GM18499 (cell line): ENCODE results near the gene HMGCL.
A peak's percentile ranks its signal among the peaks of the same experiment; 100 is the strongest.
"Not testable (repeated sequence)": the region's sequence is repeated elsewhere in the genome, so short reads cannot be mapped to it uniquely, and the experiment has no call there.

ENCODE experiments used
- ATAC-seq: cut with Tn5 transposase; IDR thresholded peaks from one replicate; pipeline ENCODE4 v1.9.1; 2021; ENCODE audit warnings: moderate number of reproducible peaks; ENCODE audit not compliant: insufficient read depth, unreplicated experiment

Gene HMGCL

GRCh38 chr1:23799570-23800399 is 25.4 kb downstream of the HMGCL start:
- no peak for ATAC-seq

GRCh38 chr1:23799255-23799569 is 26.0 kb downstream of the HMGCL start:
- no peak for ATAC-seq

GRCh38 chr1:23798662-23799142 is 26.5 kb downstream of the HMGCL start:
- ATAC-seq, result no peak

- ATAC-seq, result no peak
These were observed 27.5 kb downstream of the HMGCL start for GRCh38 chr1:23797478-23798448.

- no peak for ATAC-seq
These were observed 28.6 kb downstream of the HMGCL start for GRCh38 chr1:23796466-23797271.

- no peak for ATAC-seq
These were observed 29.4 kb downstream of the HMGCL start for GRCh38 chr1:23795676-23796465.

- ATAC-seq, result not testable (repeated sequence)
These were observed 30.5 kb downstream of the HMGCL start for GRCh38 chr1:23794732-23795182.

- no peak for ATAC-seq
These were observed 31.1 kb downstream of the HMGCL start for GRCh38 chr1:23793861-23794731.

- no peak for ATAC-seq
These were observed 32.0 kb downstream of the HMGCL start for GRCh38 chr1:23793018-23793781.

GRCh38 chr1:23792151-23792945 is 32.9 kb downstream of the HMGCL start:
- ATAC-seq, result no peak

- no peak for ATAC-seq
These were observed 33.6 kb downstream of the HMGCL start for GRCh38 chr1:23791516-23792047.

- ATAC-seq, result peak; percentile 49
These were observed 34.3 kb downstream of the HMGCL start, which contains the start of gene LYPLA2 for GRCh38 chr1:23790696-23791515. TSS of gene LYPLA2 (plus strand) at chr1:23791145. CDS start at chr1:23792683, 1,538 bp downstream.

GRCh38 chr1:23788695-23789094 is 36.5 kb downstream of the HMGCL start:
- no peak for ATAC-seq

- no peak for ATAC-seq
These were observed 37.5 kb downstream of the HMGCL start for GRCh38 chr1:23787701-23788100.

GRCh38 chr1:23784846-23785245 is 40.4 kb downstream of the HMGCL start:
- ATAC-seq, result no peak

GRCh38 chr1:23783141-23783540 is 42.1 kb downstream of the HMGCL start:
- ATAC-seq, result not testable (repeated sequence)
